RPMI7951 (cell line): ENCODE results near the gene TPPP2. TPM values are rescaled to one million over a fixed set of nuclear protein-coding genes. Genes with fewer than 3 reads are reported as not detected.
A peak's percentile ranks its signal among the peaks of the same experiment; 100 is the strongest.

Source experiments
- DNase-seq: peaks from one replicate; pipeline ENCODE4 v3.0.0-alpha.2; 2012; ENCODE audit warnings: low read depth
- total RNA-seq: library from RNA; depleted of rRNA; stranded (reverse); fragments of >200 nt; shearing (Covaris generic); gene quantifications from 2 replicates; pipeline ENCODE4 v1.2.3, GENCODE V29; 2014

Gene TPPP2
- total RNA-seq, 1 experiment from 2014 or later = not detected

GRCh38 chr14:21037156-21037555, 7.1 kb downstream of the TPPP2 start:
- DNase-seq = no peak

- DNase-seq = peak; percentile 47
These were observed 8.7 kb downstream of the TPPP2 start for GRCh38 chr14:21038441-21039422.

- peak; percentile 53 for DNase-seq
These were observed 9.8 kb downstream of the TPPP2 start for GRCh38 chr14:21039585-21040369.

GRCh38 chr14:21040370-21040925, 10.4 kb downstream of the TPPP2 start:
- DNase-seq = no peak

GRCh38 chr14:21040941-21041340, 10.9 kb downstream of the TPPP2 start:
- DNase-seq = peak; percentile 10

GRCh38 chr14:21041676-21042433, 11.8 kb downstream of the TPPP2 start, which contains the start of gene RNASE7:
Gene RNASE7 (plus strand): TSS chr14:21042362. CDS start chr14:21042993, 631 bp downstream.
- peak; percentile 79 for DNase-seq

GRCh38 chr14:21042918-21043317, 12.9 kb downstream of the TPPP2 start:
- DNase-seq = peak; percentile 25

DNA sequence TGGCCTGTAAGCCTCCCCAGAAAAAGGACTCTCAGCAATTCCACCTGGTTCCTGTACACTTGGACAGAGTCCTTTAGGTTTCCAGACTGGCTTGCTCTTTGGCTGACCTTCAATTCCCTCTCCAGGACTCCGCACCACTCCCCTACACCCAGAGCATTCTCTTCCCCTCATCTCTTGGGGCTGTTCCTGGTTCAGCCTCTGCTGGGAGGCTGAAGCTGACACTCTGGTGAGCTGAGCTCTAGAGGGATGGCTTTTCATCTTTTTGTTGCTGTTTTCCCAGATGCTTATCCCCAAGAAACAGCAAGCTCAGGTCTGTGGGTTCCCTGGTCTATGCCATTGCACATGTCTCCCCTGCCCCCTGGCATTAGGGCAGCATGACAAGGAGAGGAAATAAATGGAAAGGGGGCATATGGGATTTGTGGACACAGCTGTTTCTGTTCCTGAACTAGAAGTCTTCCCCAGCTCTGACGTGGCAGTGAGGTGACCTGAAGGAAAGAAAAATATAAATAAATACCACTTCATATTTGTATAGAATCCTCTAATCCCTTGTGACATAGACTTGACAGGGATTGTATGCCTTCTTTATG, 13.5 kb downstream of the TPPP2 start:
- no peak for DNase-seq

- peak; percentile 25 for DNase-seq
These were observed 14.1 kb downstream of the TPPP2 start for GRCh38 chr14:21043974-21044618.

GRCh38 chr14:21047378-21047781, 17.4 kb downstream of the TPPP2 start:
- no peak for DNase-seq

DNA sequence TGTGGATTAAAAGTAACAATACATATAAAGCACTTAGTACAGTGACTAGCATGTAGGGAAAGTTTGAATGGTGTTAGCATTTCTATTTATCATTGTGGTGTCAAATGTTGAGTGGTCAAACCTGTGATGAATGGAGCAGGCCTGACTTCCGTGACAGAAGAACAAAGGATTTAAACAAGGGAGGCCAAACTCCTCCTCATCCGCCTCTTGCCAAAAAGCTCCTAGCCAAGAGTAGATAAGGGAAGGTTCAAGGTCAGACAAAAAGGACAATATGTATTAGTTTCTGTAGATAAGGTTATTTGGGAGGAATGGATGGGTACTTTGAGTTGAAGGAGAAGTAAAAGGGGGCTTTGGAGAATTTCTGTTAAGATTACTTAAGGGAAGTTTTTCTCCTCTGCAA, 18.6 kb downstream of the TPPP2 start:
- no peak for DNase-seq

DNA sequence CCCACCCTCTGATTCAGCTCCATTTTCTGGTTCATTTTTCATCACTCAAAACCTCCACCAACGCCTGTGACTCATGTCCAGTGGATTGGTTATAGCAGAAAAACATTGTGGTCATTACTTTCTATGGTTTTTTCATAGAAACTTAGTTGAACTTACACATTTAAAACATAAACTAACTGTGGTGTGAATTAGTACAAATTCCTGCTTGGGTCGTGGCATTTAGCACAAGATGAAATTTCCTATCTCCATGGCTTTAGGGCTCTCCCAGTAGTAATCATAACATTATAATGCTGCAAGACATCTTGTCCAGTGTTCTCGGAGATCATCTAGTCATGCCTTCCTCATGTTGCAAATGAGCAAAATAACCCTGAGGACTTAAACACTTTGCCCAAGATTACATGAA, 19.3 kb downstream of the TPPP2 start:
- DNase-seq = peak; percentile 36

DNA sequence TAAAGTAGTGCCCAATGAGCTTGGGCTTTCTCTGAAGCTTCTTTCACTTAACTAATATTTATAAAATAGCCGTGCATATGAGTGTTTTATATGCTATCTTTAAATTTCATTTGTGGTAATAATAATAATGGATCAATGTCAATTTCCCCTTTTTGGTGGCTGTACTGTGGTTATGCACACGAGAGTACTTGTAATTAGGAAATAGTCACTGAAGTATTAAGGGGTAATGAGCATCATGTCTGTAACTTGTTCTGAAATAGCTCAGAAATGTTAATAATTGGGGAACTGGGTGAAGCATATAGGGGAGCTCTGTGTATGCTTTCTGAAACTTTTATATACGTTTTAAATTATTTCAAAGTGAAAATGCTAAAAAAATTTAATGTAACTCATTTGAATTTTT, 20.6 kb downstream of the TPPP2 start:
- no peak for DNase-seq

GRCh38 chr14:21053184-21054122, 23.4 kb downstream of the TPPP2 start:
- DNase-seq = no peak

DNA sequence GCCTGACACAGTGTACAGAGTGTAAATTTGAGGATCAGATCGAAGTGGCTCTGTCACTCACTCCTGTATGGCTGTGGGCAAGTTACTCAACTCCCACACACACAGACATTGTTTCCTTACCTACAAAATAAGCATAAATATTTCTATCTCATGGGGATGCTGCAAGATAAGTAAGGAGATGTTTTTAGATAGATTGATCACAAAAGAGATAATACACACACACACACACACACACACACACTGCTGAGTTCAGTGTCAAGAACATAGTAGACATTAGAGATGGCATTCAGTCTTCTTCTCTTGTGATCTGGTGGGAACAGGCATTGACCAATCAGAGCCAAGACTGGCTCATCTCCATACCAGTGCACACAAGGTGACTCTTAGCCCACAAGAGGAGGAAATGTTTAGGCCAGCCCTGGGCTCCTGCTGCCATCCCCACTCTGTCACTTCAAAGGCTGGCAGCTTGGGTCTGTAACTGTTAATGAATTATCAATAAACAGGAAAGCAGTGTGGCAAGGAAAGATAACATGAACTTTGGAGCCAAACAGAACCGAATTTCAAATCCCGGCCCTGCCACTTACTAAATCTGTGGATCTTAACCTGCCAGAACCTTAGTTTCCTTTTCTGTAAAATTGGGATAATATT, 24.2 kb downstream of the TPPP2 start:
- DNase-seq = no peak

- no peak for DNase-seq
These were observed 24.7 kb downstream of the TPPP2 start for GRCh38 chr14:21054768-21055145.

DNA sequence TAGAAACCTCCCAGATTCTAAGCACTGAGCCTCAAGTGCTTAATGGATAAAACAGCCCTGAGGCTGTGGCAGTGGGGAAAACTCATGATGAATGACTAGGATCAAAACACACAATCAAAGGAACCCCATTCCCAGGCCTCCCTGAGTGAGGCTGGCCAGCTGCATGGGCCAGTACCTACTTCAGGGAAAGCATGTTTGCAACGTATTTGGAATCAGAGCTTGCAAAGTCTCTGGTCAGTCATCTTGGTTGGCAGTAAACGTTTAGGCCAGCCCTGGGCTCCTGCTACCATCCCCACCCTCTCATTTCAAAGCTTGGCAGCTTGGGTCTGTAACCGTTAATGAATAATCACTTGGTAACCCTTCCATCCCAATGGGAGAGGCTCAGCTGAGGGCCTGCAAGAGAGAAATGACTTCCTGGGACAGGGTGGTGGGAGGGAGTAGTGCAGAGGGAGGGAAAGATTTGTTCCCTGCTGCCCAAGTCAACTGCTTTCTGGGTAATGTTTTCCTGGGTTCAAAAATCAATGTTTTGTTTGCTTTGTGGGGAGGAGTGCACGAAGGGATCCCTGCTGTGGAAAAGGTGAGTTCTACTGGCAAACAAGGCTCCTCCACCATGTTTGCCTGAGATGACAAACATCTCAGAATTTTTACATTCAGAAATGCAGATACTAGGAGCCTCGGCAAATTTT, 25.6 kb downstream of the TPPP2 start:
- DNase-seq = no peak

- peak; percentile 66 for DNase-seq
These were observed 26.6 kb downstream of the TPPP2 start for GRCh38 chr14:21056520-21057163.
